GM19438 (cell line): Measurements from ENCODE around the gene KLHDC4.

Experiments
- ATAC-seq: cut with Tn5 transposase; IDR thresholded peaks from one replicate; pipeline ENCODE4 v1.9.1; 2021; ENCODE audit warnings: low read depth; ENCODE audit not compliant: unreplicated experiment

KLHDC4 gene

GRCh38 chr16:87666919-87667318 is 98.9 kb downstream of the KLHDC4 start:
- ATAC-seq, result no peak

- ATAC-seq, result no peak
Measured at GRCh38 chr16:87665193-87665592, 100.6 kb downstream of the KLHDC4 start.

GRCh38 chr16:87664792-87665191 is 101.0 kb downstream of the KLHDC4 start:
- no peak for ATAC-seq

GRCh38 chr16:87662254-87663204 is 103.3 kb downstream of the KLHDC4 start:
- no peak for ATAC-seq

- no peak for ATAC-seq
Measured at GRCh38 chr16:87661561-87661960, 104.2 kb downstream of the KLHDC4 start.

- no peak for ATAC-seq
Measured at GRCh38 chr16:87658564-87659225, 107.1 kb downstream of the KLHDC4 start.
